ENCODE measurements around the gene RPS6KC1. TPM values are rescaled to one million over a fixed set of nuclear protein-coding genes. Genes with fewer than 3 reads are reported as not detected.
A peak's percentile ranks its signal among the peaks of the same experiment; 100 is the strongest.

Gene RPS6KC1
- total RNA-seq, 1 experiment from 2014 or later, result 16.9 TPM

DNA sequence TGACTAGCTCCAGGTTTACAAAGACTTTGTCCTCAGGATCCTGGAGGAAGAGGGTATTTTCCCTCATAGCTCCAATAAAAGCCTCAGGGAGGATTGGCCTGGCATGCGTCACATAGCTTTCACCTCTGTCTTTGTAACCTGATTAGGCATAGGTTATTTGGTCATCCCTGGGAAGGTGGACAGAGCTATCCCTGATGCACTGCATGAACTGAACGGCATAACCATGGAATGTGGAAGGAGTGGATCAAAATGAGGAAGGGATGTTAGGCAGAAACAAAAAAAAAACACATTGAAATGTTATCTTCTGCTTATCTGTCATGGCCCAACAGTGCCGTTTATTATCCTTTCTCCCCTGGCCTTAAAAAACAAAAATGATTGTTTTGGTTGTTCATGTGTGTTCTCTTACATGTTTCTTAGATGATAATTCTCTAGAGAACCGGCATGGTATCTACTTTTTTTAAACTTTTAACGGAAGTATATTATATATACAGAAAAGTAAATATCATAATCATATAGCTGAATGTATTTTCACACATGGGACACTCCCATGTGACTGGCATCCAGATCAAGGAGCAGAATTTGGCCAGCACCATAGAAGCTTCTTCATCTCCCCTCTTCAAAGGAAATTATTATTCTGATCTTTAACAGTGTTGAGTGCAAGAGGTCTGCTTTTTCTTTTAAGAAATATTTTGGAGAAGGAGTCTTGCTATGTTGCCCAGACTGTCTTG is 85.3 kb downstream of the RPS6KC1 start:
- TF ChIP-seq, protein P1, sequence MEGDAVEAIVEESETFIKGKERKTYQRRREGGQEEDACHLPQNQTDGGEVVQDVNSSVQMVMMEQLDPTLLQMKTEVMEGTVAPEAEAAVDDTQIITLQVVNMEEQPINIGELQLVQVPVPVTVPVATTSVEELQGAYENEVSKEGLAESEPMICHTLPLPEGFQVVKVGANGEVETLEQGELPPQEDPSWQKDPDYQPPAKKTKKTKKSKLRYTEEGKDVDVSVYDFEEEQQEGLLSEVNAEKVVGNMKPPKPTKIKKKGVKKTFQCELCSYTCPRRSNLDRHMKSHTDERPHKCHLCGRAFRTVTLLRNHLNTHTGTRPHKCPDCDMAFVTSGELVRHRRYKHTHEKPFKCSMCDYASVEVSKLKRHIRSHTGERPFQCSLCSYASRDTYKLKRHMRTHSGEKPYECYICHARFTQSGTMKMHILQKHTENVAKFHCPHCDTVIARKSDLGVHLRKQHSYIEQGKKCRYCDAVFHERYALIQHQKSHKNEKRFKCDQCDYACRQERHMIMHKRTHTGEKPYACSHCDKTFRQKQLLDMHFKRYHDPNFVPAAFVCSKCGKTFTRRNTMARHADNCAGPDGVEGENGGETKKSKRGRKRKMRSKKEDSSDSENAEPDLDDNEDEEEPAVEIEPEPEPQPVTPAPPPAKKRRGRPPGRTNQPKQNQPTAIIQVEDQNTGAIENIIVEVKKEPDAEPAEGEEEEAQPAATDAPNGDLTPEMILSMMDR (conservative IDR thresholded peaks at IDR 0.05), result no peak
- H3K27ac Mint-ChIP-seq, result peak overlapping the region in 2 of 3 experiments; percentile 16 to 38; a peak in 1 of 7 replicates
- no peak overlapping the region for H3T11ph ChIP-seq (ENCODE audit: low read length)
- no peak overlapping the region for H3K56ac ChIP-seq (ENCODE audit: insufficient read length, low read depth, low read length)
- no peak overlapping the region for H2AFZ ChIP-seq (ENCODE audit: low read length)
- DNase-seq, result no peak
- no peak overlapping the region for H2BK20ac ChIP-seq (ENCODE audit: low read depth, low read length, poor library complexity, severe bottlenecking)
- no peak overlapping the region for H2BK120ac ChIP-seq (ENCODE audit: low read depth, low read length, poor library complexity, severe bottlenecking)
- H2AK5ac ChIP-seq (ENCODE audit: insufficient read length, low read length), result no peak overlapping the region
- no peak overlapping the region for H4K8ac ChIP-seq (replicated peaks; ENCODE audit: insufficient read length, low read depth, low read length)
- no peak overlapping the region for H3K27ac ChIP-seq (ENCODE audit: insufficient read length, low read depth, low read length)
- H2BK15ac ChIP-seq (ENCODE audit: low read depth, low read length), result no peak overlapping the region
- no peaks in the 10 kb centered on the region for H3K79me1 ChIP-seq (ENCODE audit: insufficient read depth, low read depth, low read length, poor library complexity, severe bottlenecking)
- H3K23ac ChIP-seq (ENCODE audit: insufficient read length, low read depth, low read length), result no peak overlapping the region
- no peaks in the 10 kb centered on the region for H4K20me1 ChIP-seq (ENCODE audit: control insufficient read depth, insufficient read depth, insufficient read length)
- no peaks in the 10 kb centered on the region for H3K79me2 ChIP-seq (ENCODE audit: insufficient read depth, low read length)
- H3K36me3 Mint-ChIP-seq (ENCODE audit: insufficient read depth in 1 of 3, low read depth in 3 of 3), result no peaks in the 10 kb centered on the region; a peak in 2 of 7 replicates
- H3K27me3 Mint-ChIP-seq (ENCODE audit: low read depth), result no peaks in the 10 kb centered on the region
- H3K9ac ChIP-seq (ENCODE audit: extremely low read depth, insufficient read length, low read length), result no peak overlapping the region
- H3K23me2 ChIP-seq (ENCODE audit: insufficient read length, low read depth, low read length, poor library complexity, severe bottlenecking), result no peaks in the 10 kb centered on the region
- H3K27me3 ChIP-seq (ENCODE audit: insufficient read depth, low read length), result no peaks in the 10 kb centered on the region
- H3K18ac ChIP-seq (ENCODE audit: insufficient read length, low read depth, low read length), result no peak overlapping the region
- H4K91ac ChIP-seq (ENCODE audit: insufficient read length, low read depth, low read length), result no peak overlapping the region
- no peaks in the 10 kb centered on the region for H3K4me1 ChIP-seq (ENCODE audit: insufficient read depth, low read length)
- no peaks in the 10 kb centered on the region for H3K9me3 ChIP-seq (ENCODE audit: control insufficient read depth, low read depth, low read length)
- H2BK12ac ChIP-seq (ENCODE audit: insufficient read length, low read depth, low read length), result no peak overlapping the region
- H3K9me3 Mint-ChIP-seq, result peaks cover 0 to 2% of the 10 kb centered on the region in 2 experiments; a peak in 1 of 5 replicates
- H3K14ac ChIP-seq (ENCODE audit: insufficient read depth, low read length), result no peak overlapping the region
- peaks cover 8 to 13% of the 10 kb centered on the region in 2 experiments; a peak in 3 of 4 replicates for H3K4me1 Mint-ChIP-seq
- WGBS (ENCODE audit: extremely low coverage, insufficient read length, low lambda C conversion rate), result no CpG with 5 or more reads among the region's 5 CpGs
- H2BK5ac ChIP-seq (ENCODE audit: insufficient read length, low read length), result no peak overlapping the region
- no peak overlapping the region for H3K4ac ChIP-seq (ENCODE audit: low read depth, low read length)
- no peak overlapping the region for H4K5ac ChIP-seq (ENCODE audit: insufficient read length, low read depth, low read length)
- H3K4me2 ChIP-seq (ENCODE audit: insufficient read depth, insufficient read length, low read length), result no peak overlapping the region
- H3K4me3 Mint-ChIP-seq, result no peak overlapping the region

All from H9 (cell line).